SK-N-SH treated with all-trans-retinoic acid at 6 μM for 48 hours (cell line): ENCODE data around the gene MYLIP.

Experiments used
- ARNTL ChIP-seq: fragments of 450-650 bp; formaldehyde crosslinking; IDR thresholded peaks from 2 replicates; pipeline ENCODE4 v1.5.0; 2020; ENCODE audit warnings: low read depth, mild to moderate bottlenecking, moderate library complexity, borderline replicate concordance
- RARB ChIP-seq: fragments of 250-450 bp; sonication (Bioruptor Pico); IDR thresholded peaks from 2 replicates; pipeline ENCODE4 v1.8.0; 2021; ENCODE audit warnings: mild to moderate bottlenecking, moderate library complexity
- TF ChIP-seq, protein P1 (sequence below): fragments of 250-450 bp; sonication (Bioruptor Pico); IDR thresholded peaks from 2 replicates; pipeline ENCODE4 v1.5.0; 2020; ENCODE audit warnings: mild to moderate bottlenecking, moderate library complexity

DNA sequence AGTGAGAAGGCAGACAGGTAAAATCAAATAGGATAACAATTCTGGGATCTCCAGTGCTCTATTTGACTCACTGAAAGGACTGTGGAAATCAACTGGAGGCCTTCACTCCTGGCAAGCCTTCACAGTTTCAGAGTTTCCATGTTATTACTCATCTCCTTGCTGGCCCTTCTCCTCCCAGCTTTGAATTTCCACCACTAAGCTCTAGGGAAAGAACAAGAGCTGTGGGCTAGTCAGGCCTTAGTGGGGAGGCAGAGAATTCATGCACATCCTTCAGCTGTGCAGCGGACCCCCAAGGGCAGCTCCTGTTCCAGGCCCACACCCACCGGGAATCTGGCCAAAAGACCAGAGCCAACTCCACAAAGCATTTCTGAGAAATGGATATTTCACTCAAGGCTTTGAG is 26.0 kb downstream of the MYLIP start:
- TF ChIP-seq ARNTL (CRISPR knock-in tag) (no peak), RARB (no peak)
- TF ChIP-seq, protein P1, sequence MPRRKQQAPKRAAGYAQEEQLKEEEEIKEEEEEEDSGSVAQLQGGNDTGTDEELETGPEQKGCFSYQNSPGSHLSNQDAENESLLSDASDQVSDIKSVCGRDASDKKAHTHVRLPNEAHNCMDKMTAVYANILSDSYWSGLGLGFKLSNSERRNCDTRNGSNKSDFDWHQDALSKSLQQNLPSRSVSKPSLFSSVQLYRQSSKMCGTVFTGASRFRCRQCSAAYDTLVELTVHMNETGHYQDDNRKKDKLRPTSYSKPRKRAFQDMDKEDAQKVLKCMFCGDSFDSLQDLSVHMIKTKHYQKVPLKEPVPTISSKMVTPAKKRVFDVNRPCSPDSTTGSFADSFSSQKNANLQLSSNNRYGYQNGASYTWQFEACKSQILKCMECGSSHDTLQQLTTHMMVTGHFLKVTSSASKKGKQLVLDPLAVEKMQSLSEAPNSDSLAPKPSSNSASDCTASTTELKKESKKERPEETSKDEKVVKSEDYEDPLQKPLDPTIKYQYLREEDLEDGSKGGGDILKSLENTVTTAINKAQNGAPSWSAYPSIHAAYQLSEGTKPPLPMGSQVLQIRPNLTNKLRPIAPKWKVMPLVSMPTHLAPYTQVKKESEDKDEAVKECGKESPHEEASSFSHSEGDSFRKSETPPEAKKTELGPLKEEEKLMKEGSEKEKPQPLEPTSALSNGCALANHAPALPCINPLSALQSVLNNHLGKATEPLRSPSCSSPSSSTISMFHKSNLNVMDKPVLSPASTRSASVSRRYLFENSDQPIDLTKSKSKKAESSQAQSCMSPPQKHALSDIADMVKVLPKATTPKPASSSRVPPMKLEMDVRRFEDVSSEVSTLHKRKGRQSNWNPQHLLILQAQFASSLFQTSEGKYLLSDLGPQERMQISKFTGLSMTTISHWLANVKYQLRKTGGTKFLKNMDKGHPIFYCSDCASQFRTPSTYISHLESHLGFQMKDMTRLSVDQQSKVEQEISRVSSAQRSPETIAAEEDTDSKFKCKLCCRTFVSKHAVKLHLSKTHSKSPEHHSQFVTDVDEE (CRISPR knock-in tag) = no peak
